PC-9 (cell line): ENCODE measurements around the gene CEP57L1. TPM values are rescaled to one million over a fixed set of nuclear protein-coding genes. Genes with fewer than 3 reads are reported as not detected.

Experiments used
- BruUV-seq: library from RNA; stranded (reverse); fragments of 400-500 nt; replicated peaks from 2 replicates; lab custom pipeline; 2021; lab: Mats Ljungman, UMichigan
- CTCF ChIA-PET: fragments of 300-600 bp; sonication (Branson Sonifier 250); formaldehyde crosslinking; loops from one replicate; lab custom pipeline; 2022; ENCODE audit warnings: antibody characterized with exemption; lab: Charles Lee
- POLR2A ChIA-PET: fragments of 300-600 bp; sonication (Branson Sonifier 250); formaldehyde crosslinking; loops from one replicate; lab custom pipeline; 2022; ENCODE audit warnings: antibody characterized with exemption; ENCODE audit not compliant: unreplicated experiment; lab: Charles Lee
- DNase-seq, 2 experiments: peaks; one replicate each; pipeline versions ENCODE4 v3.0.0 to v3.0.0-alpha.2; 2015 to 2022; ENCODE audit warnings: mixed read lengths in 1 of 2
- H2AFZ ChIP-seq: fragments of 200-600 bp; sonication (generic); 2 replicates; pipeline ENCODE4 v1.8.1; 2017; ENCODE audit warnings: antibody characterized with exemption
- H3F3A ChIP-seq: fragments of 200-600 bp; sonication (generic); 2 replicates; pipeline ENCODE4 v1.8.1; 2017; ENCODE audit warnings: antibody characterized with exemption, mild to moderate bottlenecking, low read depth; ENCODE audit not compliant: insufficient read depth
- H3K27ac ChIP-seq: fragments of 200-600 bp; sonication (generic); 2 replicates; pipeline ENCODE4 v1.6.1; 2016; ENCODE audit warnings: mixed run types
- H3K27me3 ChIP-seq: fragments of 200-600 bp; sonication (generic); 2 replicates; pipeline ENCODE4 v1.6.1; 2016; ENCODE audit warnings: low read depth, mixed run types; ENCODE audit not compliant: insufficient read depth
- H3K36me3 ChIP-seq: fragments of 200-600 bp; sonication (generic); 2 replicates; pipeline ENCODE4 v1.6.1; 2016; ENCODE audit warnings: low read depth, mixed run types
- H3K4me1 ChIP-seq: fragments of 200-600 bp; sonication (generic); replicated peaks from 2 replicates; pipeline ENCODE4 v1.6.1; 2016; ENCODE audit warnings: mixed run types; ENCODE audit not compliant: insufficient read depth
- H3K4me2 ChIP-seq: fragments of 200-600 bp; sonication (generic); 2 replicates; pipeline ENCODE4 v1.6.1; 2017; ENCODE audit warnings: mixed run types
- H3K4me3 ChIP-seq: fragments of 200-600 bp; sonication (generic); 2 replicates; pipeline ENCODE4 v1.6.1; 2016; ENCODE audit warnings: mixed run types
- H3K79me2 ChIP-seq: fragments of 200-600 bp; sonication (generic); 2 replicates; pipeline ENCODE4 v1.6.1; 2017; ENCODE audit warnings: low read depth, mixed run types
- H3K9me2 ChIP-seq: fragments of 200-600 bp; sonication (generic); 2 replicates; pipeline ENCODE4 v1.8.1; 2017; ENCODE audit warnings: mild to moderate bottlenecking; ENCODE audit not compliant: insufficient read depth
- H3K9me3 ChIP-seq: fragments of 200-600 bp; sonication (generic); 2 replicates; pipeline ENCODE4 v1.8.1; 2016; ENCODE audit warnings: low read depth; ENCODE audit not compliant: insufficient read depth
- H4K20me1 ChIP-seq: fragments of 200-600 bp; sonication (generic); 2 replicates; pipeline ENCODE4 v1.8.1; 2017; ENCODE audit not compliant: insufficient read depth
- CTCF ChIP-seq: fragments of 200-600 bp; sonication (generic); conservative IDR thresholded peaks from 2 replicates; pipeline ENCODE4 v1.6.1; 2017; ENCODE audit warnings: mixed run types, antibody characterized with exemption, mild to moderate bottlenecking, moderate library complexity
- EZH2 ChIP-seq: fragments of 200-600 bp; sonication (generic); IDR thresholded peaks from 2 replicates; pipeline ENCODE4 v1.8.0; 2017; ENCODE audit warnings: antibody characterized with exemption, low read depth
- intact Hi-C: fragments of 100-400 bp; cut with micrococcal nuclease; formaldehyde crosslinking; loops from one replicate; pipeline ENCODE4 v1.10.0; 2022; ENCODE audit not compliant: unreplicated experiment
- total RNA-seq: library from RNA; stranded (reverse); gene quantifications from 2 replicates; pipeline ENCODE4 v1.2.3, GENCODE V29; 2021

CEP57L1 gene
- total RNA-seq, 1 experiment from 2014 or later = 18.3 TPM

DNA sequence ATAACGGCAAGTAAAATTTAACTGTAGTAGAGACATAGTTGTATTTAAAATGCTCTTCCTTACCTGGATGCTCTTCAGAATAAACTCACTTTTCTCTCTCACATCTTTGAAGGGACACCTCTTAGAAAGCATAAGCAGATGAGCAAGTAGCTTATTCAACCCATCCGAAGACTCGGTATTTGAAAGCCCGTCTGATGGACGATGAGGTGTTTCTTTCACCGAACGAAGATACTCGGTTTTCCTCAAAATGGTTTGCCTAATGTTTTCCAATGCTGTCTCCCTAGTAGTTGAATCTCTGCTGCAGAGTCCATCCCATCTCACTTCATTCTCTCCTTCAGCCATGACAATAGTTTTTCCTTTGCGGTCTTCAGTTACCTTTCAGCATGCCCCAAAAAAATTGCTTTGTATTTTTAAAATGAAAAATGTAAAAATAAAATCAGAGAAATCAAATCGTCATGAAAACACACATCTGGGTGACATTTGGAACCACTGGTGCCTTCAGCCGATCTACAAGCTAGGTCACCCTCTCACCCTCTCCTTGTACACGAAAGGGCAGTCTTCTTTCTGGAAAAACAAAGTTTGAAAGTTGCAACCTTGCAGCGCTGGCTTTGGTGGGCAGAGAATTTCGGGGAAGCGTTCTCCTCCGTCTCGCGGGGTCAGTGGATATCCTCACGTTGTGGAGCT is 1.4 kb upstream of the CEP57L1 start:
- Histone ChIP-seq H3K27ac (peak overlapping the region; percentile 90; the same call in 1 of the 2 replicates), H3F3A (peaks cover 15% of the 10 kb centered on the region), H3K79me2 (peaks cover 54% of the 10 kb centered on the region), H3K4me1 (peaks cover 36% of the 10 kb centered on the region), H3K9me3 (no peaks in the 10 kb centered on the region), H3K9me2 (no peaks in the 10 kb centered on the region), H2AFZ (peak overlapping the region; percentile 99), H3K27me3 (no peaks in the 10 kb centered on the region), H4K20me1 (no peaks in the 10 kb centered on the region; the same call in 1 of the 2 replicates), H3K4me2 (peak overlapping the region; percentile 91), H3K4me3 (peak overlapping the region; percentile 80), H3K36me3 (no peaks in the 10 kb centered on the region)
- intact Hi-C loops = loop anchor here (2.0 to 10.0 kb wide), 4 partner anchors 79 to 833 kb away; partner anchors contain the start of genes AK9, FIG4, SNX3 and ZBTB24
- TF ChIP-seq EZH2 = no peak
- no peak for TF ChIP-seq CTCF
- TSS peak; percentile 46 for BruUV-seq
- ChIA-PET CTCF (interaction anchor here (0.6 to 0.7 kb wide), 4 partner anchors 16 to 1086 kb away, joined by 3 to 5 read pairs (median 4); partner anchors contain the start of gene WASF1), POLR2A (interaction anchor here (0.6 to 1.3 kb wide), 8 partner anchors 10 to 976 kb away, joined by 3 to 12 read pairs (median 4); no protein-coding TSS in a partner anchor)
- no peak for DNase-seq

- CTCF ChIA-PET = interaction anchor here (0.6 to 0.7 kb wide), 4 partner anchors 17 to 1085 kb away, joined by 3 to 5 read pairs (median 4); partner anchors contain the start of gene WASF1
- Histone ChIP-seq H3K36me3 (no peaks in the 10 kb centered on the region), H3K4me1 (peaks cover 36% of the 10 kb centered on the region), H3K9me3 (no peaks in the 10 kb centered on the region), H4K20me1 (no peaks in the 10 kb centered on the region; the same call in 1 of the 2 replicates), H3K4me3 (peak within 1 kb of the TSS; percentile 80), H3K27me3 (no peaks in the 10 kb centered on the region), H3K9me2 (no peaks in the 10 kb centered on the region), H3K4me2 (peak within 1 kb of the TSS; percentile 91), H3K27ac (peak within 1 kb of the TSS; percentile 90), H2AFZ (peak within 1 kb of the TSS; percentile 99), H3F3A (peaks cover 15% of the 10 kb centered on the region), H3K79me2 (peaks cover 54% of the 10 kb centered on the region)
- intact Hi-C loops = loop anchor here (1.0 to 10.0 kb wide), 5 partner anchors 78 to 834 kb away; partner anchors contain the start of genes AK9, CD164, FIG4 and SNX3
- TF ChIP-seq CTCF = no peak
- no peak for TF ChIP-seq EZH2
- peak; percentile 79 to 98 for DNase-seq
- POLR2A ChIA-PET = interaction anchor here (0.5 to 1.3 kb wide), 12 partner anchors 10 to 1111 kb away, joined by 3 to 12 read pairs (median 4); no protein-coding TSS in a partner anchor
- no TSS peak for BruUV-seq
Observed at GRCh38 chr6:109094416-109095035, 781 bp upstream of the CEP57L1 start, which contains the start of gene SESN1. SESN1 (minus strand) TSS chr6:109094846; CDS start chr6:109094073, 773 bp downstream.

- peaks cover 15% of the 10 kb centered on the region for H3F3A ChIP-seq
- peak overlapping the region; percentile 91 for H3K4me2 ChIP-seq
- peak overlapping the region; percentile 99 for H2AFZ ChIP-seq
- peak overlapping the region; percentile 90 for H3K27ac ChIP-seq
- no TSS peak for BruUV-seq
- CTCF ChIA-PET = no interaction called here
- peaks cover 36% of the 10 kb centered on the region for H3K4me1 ChIP-seq
- H3K9me3 ChIP-seq = no peaks in the 10 kb centered on the region
- H3K27me3 ChIP-seq = no peaks in the 10 kb centered on the region
- peaks cover 54% of the 10 kb centered on the region for H3K79me2 ChIP-seq
- H3K9me2 ChIP-seq = no peaks in the 10 kb centered on the region
- no peak for TF ChIP-seq EZH2
- intact Hi-C loops = loop anchor here (1.0 to 10.0 kb wide), 5 partner anchors 77 to 835 kb away; partner anchors contain the start of genes AK9, CD164, FIG4 and SNX3
- no peak for DNase-seq
- H4K20me1 ChIP-seq = no peaks in the 10 kb centered on the region; the same call in 1 of the 2 replicates
- POLR2A ChIA-PET = interaction anchor here (0.6 kb wide), 2 partner anchors 345 to 364 kb away, joined by 4 to 6 read pairs; partner anchors contain the start of genes PPIL6 and SMPD2
- H3K4me3 ChIP-seq = peak overlapping the region; percentile 80
- no peaks in the 10 kb centered on the region for H3K36me3 ChIP-seq
Observed at GRCh38 chr6:109095835-109096084, 453 bp downstream of the CEP57L1 start.
